Left cardiac atrium (tissue), 4 donors: ENCODE data around the gene TBXT. TPM values are rescaled to one million over a fixed set of nuclear protein-coding genes. Genes with fewer than 3 reads are reported as not detected.

Experiments
- ATAC-seq, 2 donors: fragments of 200-7000 bp; cut with Tn5 transposase; one replicate each; pipeline ENCODE4 v1.9.1; 2020; ENCODE audit warnings: mild to moderate bottlenecking in 2 of 2, moderate library complexity in 2 of 2
- DNase-seq: peaks from one replicate; pipeline ENCODE4 v3.0.0-alpha.2; 2020
- intact Hi-C, 2 donors: fragments of 100-400 bp; cut with DNase I; formaldehyde crosslinking; loops; one replicate each; pipeline versions ENCODE4 v1.14.1 to v1.15.1; 2022 to 2023
- total RNA-seq, 2 donors: library from RNA; stranded (reverse); fragmentation: NEBNext Ultra II Directional; extraction: Animal tissue kit (Norgen Biotek cat#: 25700); gene quantifications; one replicate each; pipeline ENCODE4 v1.2.1, GENCODE V29; 2021
- donor health status: DM: no; HTN: yes; CAD: no.
- donor health status: DM: no; HTN: yes; CAD: no; lungs with severe emphysema.
- donor health status: DM: yes; HTN: yes; CAD: no.
- donor health status: Dilated cardiomyopathy.

Gene TBXT
- total RNA-seq, 2 donors from 2014 or later, result not detected

- DNase-seq (no peak), ATAC-seq (peak in 1 of 2 donors; percentile 66)
- intact Hi-C loops, result no loop called here
Measured at GRCh38 chr6:166173281-166173951, 5.8 kb upstream of the TBXT start.

- intact Hi-C loops, result no loop called here
- ATAC-seq (no peak), DNase-seq (no peak)
Measured at GRCh38 chr6:166172546-166172945, 4.9 kb upstream of the TBXT start.

GRCh38 chr6:166169549-166170421, 2.1 kb upstream of the TBXT start:
- ATAC-seq (no peak), DNase-seq (no peak)
- intact Hi-C loops, result no loop called here

GRCh38 chr6:166168616-166169548, 1.2 kb upstream of the TBXT start:
- intact Hi-C loops, result no loop called here
- DNase-seq (no peak), ATAC-seq (no peak)

GRCh38 chr6:166167258-166167731, 356 bp downstream of the TBXT start:
- DNase-seq (no peak), ATAC-seq (no peak)
- intact Hi-C loops, result no loop called here

- DNase-seq, result no peak
- no peak for ATAC-seq
- intact Hi-C loops, result no loop called here
Measured at GRCh38 chr6:166166314-166167257, 1.1 kb downstream of the TBXT start.

GRCh38 chr6:166165558-166166313, 1.9 kb downstream of the TBXT start:
- intact Hi-C loops, result no loop called here
- ATAC-seq (no peak), DNase-seq (no peak)

- DNase-seq (no peak), ATAC-seq (no peak)
- intact Hi-C loops, result no loop called here
Measured at GRCh38 chr6:166162599-166163342, 4.9 kb downstream of the TBXT start.

- intact Hi-C loops, result no loop called here
- ATAC-seq (no peak), DNase-seq (no peak)
Measured at GRCh38 chr6:166157930-166158617, 9.6 kb downstream of the TBXT start.

- no peak for ATAC-seq
- DNase-seq, result no peak
- intact Hi-C loops, result no loop called here
Measured at GRCh38 chr6:166156942-166157341, 10.7 kb downstream of the TBXT start.

GRCh38 chr6:166153966-166154365, 13.7 kb downstream of the TBXT start:
- DNase-seq (no peak), ATAC-seq (no peak)
- intact Hi-C loops, result no loop called here

- no peak for ATAC-seq
- intact Hi-C loops, result no loop called here
- DNase-seq, result no peak
Measured at GRCh38 chr6:166152660-166153059, 15.0 kb downstream of the TBXT start.

- no peak for ATAC-seq
- intact Hi-C loops, result no loop called here
- no peak for DNase-seq
Measured at GRCh38 chr6:166151798-166152197, 15.9 kb downstream of the TBXT start.

- ATAC-seq (no peak), DNase-seq (no peak)
- intact Hi-C loops, result no loop called here
Measured at GRCh38 chr6:166145751-166146150, 21.9 kb downstream of the TBXT start.

GRCh38 chr6:166143011-166143410, 24.6 kb downstream of the TBXT start:
- intact Hi-C loops, result no loop called here
- DNase-seq (no peak), ATAC-seq (no peak)

GRCh38 chr6:166127624-166128472, 39.8 kb downstream of the TBXT start:
- ATAC-seq (no peak), DNase-seq (no peak)
- intact Hi-C loops, result no loop called here
